IPS-20b (cell line): ENCODE data around the gene NKD2.

ENCODE experiments used
- H3K27ac ChIP-seq: one replicate; pipeline ENCODE4 v1.5.1; 2013; ENCODE audit warnings: low read length
- H3K27me3 ChIP-seq: 2 replicates; pipeline ENCODE4 v1.6.1; 2013; ENCODE audit warnings: mild to moderate bottlenecking, low read length, inconsistent platforms; ENCODE audit not compliant: insufficient read depth
- H3K36me3 ChIP-seq: 2 replicates; pipeline ENCODE4 v1.6.1; 2013; ENCODE audit warnings: low read depth, mild to moderate bottlenecking, inconsistent platforms, low read length, moderate library complexity; ENCODE audit not compliant: insufficient read depth
- H3K4me1 ChIP-seq: 2 replicates; pipeline ENCODE4 v1.6.1; 2013; ENCODE audit warnings: mild to moderate bottlenecking, control low read depth, inconsistent platforms, low read length, moderate library complexity; ENCODE audit not compliant: insufficient read depth
- H3K4me3 ChIP-seq: 2 replicates; pipeline ENCODE4 v1.5.1; 2013; ENCODE audit warnings: mild to moderate bottlenecking, low read length, inconsistent platforms
- H3K9ac ChIP-seq: 2 replicates; pipeline ENCODE4 v1.6.1; 2013; ENCODE audit warnings: low read depth, mild to moderate bottlenecking, inconsistent platforms, low read length, moderate library complexity
- H3K9me3 ChIP-seq: 2 replicates; pipeline ENCODE4 v1.6.1; 2013; ENCODE audit warnings: mild to moderate bottlenecking, low read depth, low read length, inconsistent platforms; ENCODE audit not compliant: insufficient read depth

NKD2 gene

GRCh38 chr5:980966-981365 is 27.6 kb upstream of the NKD2 start:
- Histone ChIP-seq H3K9ac (no peak overlapping the region), H3K9me3 (no peaks in the 10 kb centered on the region), H3K4me3 (no peak overlapping the region), H3K4me1 (no peaks in the 10 kb centered on the region), H3K36me3 (no peaks in the 10 kb centered on the region), H3K27ac (no peak overlapping the region), H3K27me3 (no peaks in the 10 kb centered on the region)

- Histone ChIP-seq H3K4me1 (no peaks in the 10 kb centered on the region), H3K36me3 (no peaks in the 10 kb centered on the region), H3K9ac (no peak overlapping the region), H3K9me3 (no peaks in the 10 kb centered on the region), H3K27ac (no peak overlapping the region), H3K4me3 (no peak overlapping the region), H3K27me3 (no peaks in the 10 kb centered on the region)
These were observed 27.1 kb upstream of the NKD2 start for GRCh38 chr5:981456-981855.

GRCh38 chr5:982377-983237 is 26.0 kb upstream of the NKD2 start:
- Histone ChIP-seq H3K36me3 (no peaks in the 10 kb centered on the region), H3K9ac (no peak overlapping the region), H3K27ac (no peak overlapping the region), H3K9me3 (no peaks in the 10 kb centered on the region), H3K4me1 (no peaks in the 10 kb centered on the region), H3K27me3 (no peaks in the 10 kb centered on the region), H3K4me3 (no peak overlapping the region)

- Histone ChIP-seq H3K4me1 (no peaks in the 10 kb centered on the region), H3K36me3 (no peaks in the 10 kb centered on the region), H3K27ac (no peak overlapping the region), H3K9ac (no peak overlapping the region), H3K4me3 (no peak overlapping the region), H3K27me3 (no peaks in the 10 kb centered on the region), H3K9me3 (peaks cover under 1% of the 10 kb centered on the region; the same call in 1 of the 2 replicates)
These were observed 25.4 kb upstream of the NKD2 start for GRCh38 chr5:983238-983524.

- H3K36me3 ChIP-seq: no peaks in the 10 kb centered on the region
These were observed 25.0 kb upstream of the NKD2 start for GRCh38 chr5:983568-983967.

GRCh38 chr5:984774-985173 is 23.8 kb upstream of the NKD2 start:
- no peaks in the 10 kb centered on the region for H3K4me1 ChIP-seq
- H3K27me3 ChIP-seq: no peaks in the 10 kb centered on the region

More at GRCh38 chr5:983568-983967, 25.0 kb upstream of the NKD2 start:
- no peak overlapping the region for H3K4me3 ChIP-seq
- H3K9me3 ChIP-seq: peaks cover 4% of the 10 kb centered on the region; the same call in 1 of the 2 replicates
- H3K4me1 ChIP-seq: no peaks in the 10 kb centered on the region
- no peak overlapping the region for H3K9ac ChIP-seq
- no peak overlapping the region for H3K27ac ChIP-seq
- H3K27me3 ChIP-seq: no peaks in the 10 kb centered on the region

DNA sequence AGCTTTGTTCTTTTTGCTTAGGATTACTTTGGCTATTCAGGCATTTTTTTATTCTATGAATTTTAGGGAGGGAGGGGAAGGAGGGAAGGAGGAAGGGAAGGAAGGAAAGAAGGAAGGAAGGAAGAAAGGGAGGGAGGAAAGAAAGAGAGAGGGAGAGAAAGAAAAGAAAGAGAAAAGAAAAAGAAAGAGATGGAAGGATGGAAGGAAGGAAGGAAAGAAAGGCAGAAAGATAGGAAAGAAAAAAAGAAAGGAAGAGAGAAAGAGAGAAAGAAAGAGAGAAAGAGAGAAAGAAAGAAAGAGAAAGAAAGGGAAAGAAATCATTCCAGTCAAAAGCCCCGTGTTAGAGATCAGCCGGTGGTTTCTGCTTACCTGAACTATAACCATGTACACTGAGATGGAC is 20.8 kb upstream of the NKD2 start:
- Histone ChIP-seq H3K9ac (no peak overlapping the region), H3K4me1 (no peaks in the 10 kb centered on the region), H3K4me3 (no peak overlapping the region), H3K9me3 (peaks cover 4% of the 10 kb centered on the region; the same call in 1 of the 2 replicates), H3K27ac (no peak overlapping the region), H3K27me3 (no peaks in the 10 kb centered on the region), H3K36me3 (no peaks in the 10 kb centered on the region)

More at GRCh38 chr5:984774-985173, 23.8 kb upstream of the NKD2 start:
- H3K27ac ChIP-seq: no peak overlapping the region
- no peaks in the 10 kb centered on the region for H3K36me3 ChIP-seq
- no peak overlapping the region for H3K4me3 ChIP-seq
- peaks cover 4% of the 10 kb centered on the region; the same call in 1 of the 2 replicates for H3K9me3 ChIP-seq
- H3K9ac ChIP-seq: no peak overlapping the region

DNA sequence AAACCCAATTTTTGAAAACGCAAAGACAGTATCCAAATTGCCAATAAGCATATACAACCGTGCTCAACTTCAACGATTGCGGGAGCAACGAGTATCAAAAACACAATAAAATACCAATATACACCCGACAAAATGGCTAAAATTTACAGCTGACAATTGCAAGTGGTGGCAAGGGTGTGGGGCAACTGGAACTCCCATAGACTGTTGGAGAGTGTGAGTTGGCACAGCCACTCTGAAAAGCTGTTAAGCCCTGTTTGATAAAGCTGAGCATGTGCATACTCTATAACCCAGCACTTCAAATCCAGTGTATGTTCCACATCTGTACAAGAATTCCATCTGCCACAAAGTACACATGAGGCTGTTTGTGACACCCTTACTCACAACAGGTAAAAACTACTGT is 20.3 kb upstream of the NKD2 start:
- Histone ChIP-seq H3K9ac (no peak overlapping the region), H3K9me3 (peaks cover 4% of the 10 kb centered on the region; the same call in 1 of the 2 replicates), H3K27ac (no peak overlapping the region), H3K36me3 (no peaks in the 10 kb centered on the region), H3K4me3 (no peak overlapping the region), H3K27me3 (no peaks in the 10 kb centered on the region), H3K4me1 (no peaks in the 10 kb centered on the region)

DNA sequence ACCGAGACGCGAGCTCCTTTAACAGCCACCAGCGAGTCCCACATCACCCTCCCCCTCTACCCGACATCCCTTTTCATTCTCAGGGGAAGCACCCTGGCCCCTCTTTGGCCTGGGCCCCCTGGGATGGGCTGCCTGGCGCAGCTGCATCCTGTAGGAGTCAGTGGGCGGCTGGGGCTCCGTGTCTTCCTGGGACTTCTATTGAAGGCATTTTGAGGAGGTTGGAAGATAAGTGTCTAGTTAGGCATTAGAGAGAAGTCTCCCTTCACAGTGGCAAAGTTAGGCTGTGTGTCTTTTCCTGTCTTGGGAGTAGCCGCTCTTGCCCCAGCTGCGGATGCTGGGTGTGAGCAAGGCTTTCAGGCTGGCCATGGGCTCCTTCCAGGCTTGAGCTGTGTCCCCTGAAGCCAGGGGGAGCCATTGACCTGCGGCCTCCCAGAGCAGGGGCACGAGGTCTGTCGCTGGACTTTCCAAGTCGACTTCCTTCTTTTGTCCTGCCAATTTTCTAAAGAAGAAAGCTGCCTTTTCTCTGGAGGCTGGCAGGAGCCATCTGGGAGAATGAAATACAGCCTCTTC is 18.6 kb upstream of the NKD2 start:
- no peak overlapping the region for H3K27ac ChIP-seq
- no peak overlapping the region for H3K9ac ChIP-seq
- H3K4me1 ChIP-seq: no peaks in the 10 kb centered on the region
- H3K36me3 ChIP-seq: no peaks in the 10 kb centered on the region
- H3K4me3 ChIP-seq: no peak overlapping the region
- H3K9me3 ChIP-seq: peaks cover 4% of the 10 kb centered on the region; the same call in 1 of the 2 replicates
- H3K27me3 ChIP-seq: no peaks in the 10 kb centered on the region

GRCh38 chr5:991472-992267 is 16.9 kb upstream of the NKD2 start:
- no peak overlapping the region for H3K27ac ChIP-seq

DNA sequence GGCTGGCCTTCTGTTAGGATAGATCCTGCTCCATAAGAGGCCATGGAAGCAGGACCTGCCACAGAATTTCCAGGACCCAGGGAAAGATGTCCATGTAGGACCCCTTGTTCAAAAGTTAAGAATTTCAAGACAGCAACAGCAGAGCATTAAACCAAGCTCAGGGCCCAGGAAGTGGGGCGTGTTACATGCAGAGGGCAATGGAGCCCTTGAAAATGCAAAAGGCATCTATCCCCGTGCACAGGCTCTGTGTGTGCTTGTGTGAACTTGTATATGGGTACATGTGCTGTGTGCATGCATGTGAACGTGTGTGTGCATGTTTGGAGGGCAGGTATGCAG is 14.4 kb upstream of the NKD2 start:
- H3K4me1 ChIP-seq: no peaks in the 10 kb centered on the region
- H3K27ac ChIP-seq: no peak overlapping the region
- H3K36me3 ChIP-seq: no peaks in the 10 kb centered on the region
- H3K9ac ChIP-seq: no peak overlapping the region
- H3K4me3 ChIP-seq: no peak overlapping the region
- no peaks in the 10 kb centered on the region; the same call in 1 of the 2 replicates for H3K27me3 ChIP-seq
- H3K9me3 ChIP-seq: no peaks in the 10 kb centered on the region

More at GRCh38 chr5:991472-992267, 16.9 kb upstream of the NKD2 start:
- Histone ChIP-seq H3K27me3 (no peaks in the 10 kb centered on the region), H3K4me1 (no peaks in the 10 kb centered on the region), H3K9me3 (peaks cover 4% of the 10 kb centered on the region; the same call in 1 of the 2 replicates), H3K4me3 (no peak overlapping the region), H3K9ac (no peak overlapping the region), H3K36me3 (no peaks in the 10 kb centered on the region)
